ENCODE results near the gene TENM4.

The TENM4 gene

DNA sequence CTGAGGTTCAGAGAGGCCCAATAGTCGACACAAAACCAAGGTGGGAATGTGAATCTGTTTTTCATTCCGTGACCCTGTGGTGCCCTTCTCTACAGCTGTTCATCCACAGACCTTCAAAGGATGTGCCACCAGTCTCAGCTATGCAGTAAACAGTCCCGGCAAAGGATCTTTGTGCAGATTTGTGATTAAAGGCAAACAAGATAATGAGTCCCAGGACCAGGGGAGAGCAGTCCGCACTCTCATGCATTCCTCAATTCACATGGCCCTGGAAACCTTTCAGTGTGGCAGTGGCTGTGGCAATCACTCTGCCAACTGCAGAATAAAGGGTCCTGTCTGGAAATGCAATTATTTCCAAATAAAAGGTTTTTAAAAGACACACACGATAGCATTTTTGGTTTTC, 418.6 kb downstream of the TENM4 start:
- no peak for DNase-seq (ENCODE audit: low spot score)
- no peak overlapping the region for H3K4me3 ChIP-seq
- TF ChIP-seq, protein P1, sequence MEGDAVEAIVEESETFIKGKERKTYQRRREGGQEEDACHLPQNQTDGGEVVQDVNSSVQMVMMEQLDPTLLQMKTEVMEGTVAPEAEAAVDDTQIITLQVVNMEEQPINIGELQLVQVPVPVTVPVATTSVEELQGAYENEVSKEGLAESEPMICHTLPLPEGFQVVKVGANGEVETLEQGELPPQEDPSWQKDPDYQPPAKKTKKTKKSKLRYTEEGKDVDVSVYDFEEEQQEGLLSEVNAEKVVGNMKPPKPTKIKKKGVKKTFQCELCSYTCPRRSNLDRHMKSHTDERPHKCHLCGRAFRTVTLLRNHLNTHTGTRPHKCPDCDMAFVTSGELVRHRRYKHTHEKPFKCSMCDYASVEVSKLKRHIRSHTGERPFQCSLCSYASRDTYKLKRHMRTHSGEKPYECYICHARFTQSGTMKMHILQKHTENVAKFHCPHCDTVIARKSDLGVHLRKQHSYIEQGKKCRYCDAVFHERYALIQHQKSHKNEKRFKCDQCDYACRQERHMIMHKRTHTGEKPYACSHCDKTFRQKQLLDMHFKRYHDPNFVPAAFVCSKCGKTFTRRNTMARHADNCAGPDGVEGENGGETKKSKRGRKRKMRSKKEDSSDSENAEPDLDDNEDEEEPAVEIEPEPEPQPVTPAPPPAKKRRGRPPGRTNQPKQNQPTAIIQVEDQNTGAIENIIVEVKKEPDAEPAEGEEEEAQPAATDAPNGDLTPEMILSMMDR (IDR thresholded peaks at IDR 0.05): no peak
- H3K27ac ChIP-seq: no peak overlapping the region

- no peak overlapping the region for H3K4me3 ChIP-seq
- peak; percentile 19 for DNase-seq (ENCODE audit: low spot score)
- TF ChIP-seq, protein P1 (IDR thresholded peaks at IDR 0.05): no peak
Measured at GRCh38 chr11:79021601-79022000, 419.2 kb downstream of the TENM4 start.

DNA sequence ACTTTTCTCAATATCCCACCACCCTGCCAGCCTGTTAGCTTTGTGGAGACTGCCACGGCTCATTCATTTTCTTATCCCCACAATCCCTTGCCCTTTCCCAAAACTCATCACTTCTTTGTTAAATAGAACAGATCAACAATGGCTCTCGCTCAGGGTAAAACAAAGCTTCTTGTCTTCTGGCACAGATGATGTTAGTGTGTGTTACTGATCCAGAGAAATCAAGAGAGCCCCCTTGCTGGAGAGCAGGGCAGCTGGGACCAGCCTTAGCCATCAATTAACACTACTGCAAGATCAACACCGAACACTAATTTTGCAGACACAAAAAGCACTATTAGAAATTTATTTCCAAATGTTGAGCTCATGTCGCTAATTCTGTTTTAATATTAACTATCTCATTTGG, 420.9 kb downstream of the TENM4 start:
- TF ChIP-seq, protein P1 (IDR thresholded peaks at IDR 0.05): no peak
- no peak for DNase-seq (ENCODE audit: low spot score)
- H3K4me3 ChIP-seq: no peak overlapping the region
- H3K27ac ChIP-seq: no peak overlapping the region

More at GRCh38 chr11:79021601-79022000, 419.2 kb downstream of the TENM4 start:
- H3K27ac ChIP-seq: no peak overlapping the region

DNA sequence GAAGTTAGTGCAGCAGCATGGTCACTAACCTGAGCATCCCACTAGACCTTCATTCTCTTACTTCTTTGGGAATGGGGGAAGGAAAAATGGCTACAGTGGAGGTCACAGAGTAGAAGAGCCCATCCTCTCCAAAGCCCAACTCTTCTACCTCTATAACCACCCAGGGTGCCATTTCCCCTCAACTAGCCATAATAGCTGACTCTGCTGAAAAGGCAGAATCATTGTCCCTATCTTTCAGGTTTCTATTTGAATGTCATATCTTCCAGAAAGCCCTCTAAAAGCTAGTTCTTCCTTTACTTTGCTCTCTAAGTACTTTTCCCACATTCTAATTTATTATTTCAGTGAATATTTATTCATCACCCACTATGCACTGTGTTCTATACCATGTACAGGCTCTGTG, 421.6 kb downstream of the TENM4 start:
- no peak for DNase-seq (ENCODE audit: low spot score)
- TF ChIP-seq, protein P1 (IDR thresholded peaks at IDR 0.05): no peak
- H3K27ac ChIP-seq: no peak overlapping the region
- H3K4me3 ChIP-seq: no peak overlapping the region

GRCh38 chr11:79018371-79018849, 422.4 kb downstream of the TENM4 start:
- no peak overlapping the region for H3K4me3 ChIP-seq
- no peak for DNase-seq (ENCODE audit: low spot score)
- TF ChIP-seq, protein P1 (IDR thresholded peaks at IDR 0.05): no peak
- H3K27ac ChIP-seq: no peak overlapping the region

DNA sequence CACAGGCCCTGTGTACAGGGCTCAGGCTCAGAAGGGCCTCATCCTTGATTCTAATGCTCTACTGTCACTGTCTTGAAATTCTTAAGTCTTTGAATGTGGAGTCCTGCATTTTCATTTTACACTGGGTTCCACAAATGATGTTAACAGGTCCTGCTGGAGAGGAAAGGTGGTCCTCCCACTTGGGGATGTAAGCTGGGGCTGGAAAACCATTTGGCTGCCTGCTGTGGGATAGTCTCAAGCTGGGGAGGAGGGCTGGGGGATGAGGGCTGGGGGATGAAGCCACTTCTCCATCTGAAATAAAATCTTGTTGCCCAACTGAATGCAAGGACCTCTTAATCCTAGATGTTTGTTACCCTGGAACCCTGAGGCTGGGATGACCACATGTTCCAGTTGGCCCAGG, 423.0 kb downstream of the TENM4 start:
- Histone ChIP-seq H3K4me3 (no peak overlapping the region), H3K27ac (no peak overlapping the region)
- DNase-seq (ENCODE audit: low spot score): no peak
- TF ChIP-seq, protein P1 (IDR thresholded peaks at IDR 0.05): no peak

- Histone ChIP-seq H3K4me3 (no peak overlapping the region), H3K27ac (no peak overlapping the region)
- no peak for DNase-seq (ENCODE audit: low spot score)
- TF ChIP-seq, protein P1 (IDR thresholded peaks at IDR 0.05): no peak
Measured at GRCh38 chr11:79013509-79013908, 427.3 kb downstream of the TENM4 start.
